B cell (primary cell): Measurements from ENCODE around the gene RP2. TPM values are rescaled to one million over a fixed set of nuclear protein-coding genes. Genes with fewer than 3 reads are reported as not detected.

Experiments
- ATAC-seq: fragments of 200-7000 bp; cut with Tn5 transposase; one replicate; pipeline ENCODE4 v1.10.0; 2021; ENCODE audit warnings: low read depth, mild to moderate bottlenecking, moderate number of reproducible peaks, moderate library complexity
- CTCF ChIA-PET: fragments of 350-600 bp; sonication (Branson Sonifier 250); formaldehyde crosslinking; loops from one replicate; lab custom pipeline; 2021; ENCODE audit warnings: antibody characterized with exemption, inconsistent platforms; lab: Charles Lee
- POLR2A ChIA-PET: fragments of 350-600 bp; sonication (Branson Sonifier 250); formaldehyde crosslinking; loops from one replicate; lab custom pipeline; 2021; ENCODE audit warnings: antibody characterized with exemption; lab: Charles Lee
- DNase-seq: peaks from one replicate; pipeline ENCODE4 v3.0.0; 2013
- H2AFZ ChIP-seq: 2 replicates; pipeline ENCODE4 v1.6.1; 2012; ENCODE audit warnings: mild to moderate bottlenecking, low read depth, low read length; ENCODE audit not compliant: insufficient read depth, poor library complexity, severe bottlenecking
- H3K27ac ChIP-seq, 2 donors: 1 replicate in 1 of 2; 2 replicates in 1 of 2; pipeline ENCODE4 v1.5.1; 2012 to 2013; ENCODE audit warnings: low read length in 2 of 2, mild to moderate bottlenecking in 2 of 2, moderate library complexity in 1 of 2
- H3K27me3 ChIP-seq, 4 experiments: fragments of 200-600 bp in 1 of 4; sonication (generic) in 1 of 4; replicated peaks in 1 of 4; 1 replicate in 2 of 4; 2 replicates in 2 of 4; pipeline versions ENCODE4 v1.6.1 to v1.7.0; 2013 to 2016; ENCODE audit warnings: low read length in 3 of 4, mild to moderate bottlenecking in 2 of 4, mixed read lengths in 1 of 4, moderate library complexity in 1 of 4; ENCODE audit not compliant: insufficient read depth in 4 of 4, control insufficient read depth in 3 of 4; ENCODE audit errors: control extremely low read depth in 1 of 4
- H3K36me3 ChIP-seq, 2 experiments: replicated peaks in 1 of 2; 1 replicate in 1 of 2; 2 replicates in 1 of 2; pipeline versions ENCODE4 v1.6.1 to v1.7.1; 2013; ENCODE audit warnings: low read length in 1 of 2; ENCODE audit not compliant: insufficient read depth in 2 of 2, control insufficient read depth in 1 of 2; ENCODE audit errors: control extremely low read depth in 1 of 2, extremely low read depth in 1 of 2
- H3K4me1 ChIP-seq, 2 donors: fragments of 200-600 bp in 1 of 2; sonication (generic) in 1 of 2; 1 replicate in 1 of 2; 2 replicates in 1 of 2; pipeline versions ENCODE4 v1.5.1 to v1.6.1; 2013 to 2017; ENCODE audit warnings: low read length in 2 of 2; ENCODE audit not compliant: control insufficient read depth in 2 of 2, insufficient read depth in 2 of 2
- H3K4me2 ChIP-seq: replicated peaks from 2 replicates; pipeline ENCODE3; 2012; ENCODE audit warnings: mild to moderate bottlenecking, low read depth, low read length; ENCODE audit not compliant: poor library complexity, severe bottlenecking
- H3K4me3 ChIP-seq, 5 experiments: fragments of 200-600 bp in 1 of 5; sonication (generic) in 1 of 5; 1 replicate in 3 of 5; 2 replicates in 2 of 5; pipeline versions ENCODE4 v1.5.1 to v1.7.0; 2011 to 2016; ENCODE audit warnings: low read length in 4 of 5, mild to moderate bottlenecking in 4 of 5, low read depth in 2 of 5, control low read depth in 1 of 5, moderate library complexity in 1 of 5; ENCODE audit not compliant: insufficient read depth in 1 of 5; ENCODE audit errors: control extremely low read depth in 1 of 5, extremely low read depth in 1 of 5
- H3K79me2 ChIP-seq: fragments of 200-600 bp; sonication (generic); one replicate; pipeline ENCODE4 v1.6.0; 2016; ENCODE audit warnings: low read length; ENCODE audit not compliant: control insufficient read depth, insufficient read depth
- H3K9ac ChIP-seq: fragments of 200-600 bp; sonication (generic); 2 replicates; pipeline ENCODE4 v1.6.1; 2017; ENCODE audit warnings: mild to moderate bottlenecking, low read length, moderate library complexity
- H3K9me3 ChIP-seq, 3 donors: one replicate each; pipeline versions ENCODE4 v1.6.1 to v1.7.1; 2013; ENCODE audit warnings: low read length in 2 of 3; ENCODE audit not compliant: control insufficient read depth in 2 of 3, insufficient read depth in 1 of 3; ENCODE audit errors: control extremely low read depth in 1 of 3
- H4K20me1 ChIP-seq: 2 replicates; pipeline ENCODE4 v1.6.0; 2012; ENCODE audit warnings: mild to moderate bottlenecking, low read length; ENCODE audit not compliant: insufficient read depth, control insufficient read depth, poor library complexity, severe bottlenecking
- H3K27ac Mint-ChIP-seq: one replicate; pipeline ENCODE4 v1.8.0; 2021; ENCODE audit warnings: mixed read lengths
- H3K27me3 Mint-ChIP-seq: one replicate; pipeline ENCODE4 v1.8.0; 2021; ENCODE audit warnings: mixed read lengths
- H3K4me1 Mint-ChIP-seq: one replicate; pipeline ENCODE4 v1.8.0; 2021; ENCODE audit warnings: mixed read lengths
- H3K4me3 Mint-ChIP-seq: one replicate; pipeline ENCODE4 v1.8.0; 2021; ENCODE audit warnings: mixed read lengths
- H3K9me3 Mint-ChIP-seq: one replicate; pipeline ENCODE4 v1.8.0; 2022; ENCODE audit warnings: mixed read lengths; ENCODE audit not compliant: insufficient read depth
- CTCF ChIP-seq: fragments of 200-600 bp; IDR thresholded peaks from one replicate; pipeline ENCODE4 v1.8.0; 2022; ENCODE audit warnings: antibody characterized with exemption, mild to moderate bottlenecking
- EZH2 ChIP-seq: IDR thresholded peaks from 2 replicates; pipeline ENCODE4 v1.6.1; 2012; ENCODE audit warnings: borderline replicate concordance, low read depth, mild to moderate bottlenecking, moderate library complexity, low read length; ENCODE audit not compliant: insufficient read depth, poor library complexity, severe bottlenecking
- WGBS: methylation state at CpG from one replicate; pipeline ENCODE4 v1.1.5; 2013; ENCODE audit warnings: missing lambda C conversion rate; ENCODE audit not compliant: insufficient coverage; 5-methylcytosine and 5-hydroxymethylcytosine counted together
- intact Hi-C: fragments of 100-400 bp; cut with micrococcal nuclease; formaldehyde crosslinking; loops from one replicate; pipeline ENCODE4 v1.10.0; 2022
- polyA plus RNA-seq: library from polyadenylated mRNA; depleted of rRNA; stranded (reverse); fragments of >200 nt; gene quantifications from 2 replicates; pipeline ENCODE4 v1.2.3, GENCODE V29; 2012
- total RNA-seq, 2 donors: library from RNA; stranded (reverse); fragments of 120-200 nt in 1 of 2; gene quantifications; 1 replicate in 1 of 2; 2 replicates in 1 of 2; pipeline versions ENCODE4 v1.2.3 to v1.2.4, GENCODE V29; 2013 to 2022

Gene RP2
- total and polyA plus RNA-seq, 2 donors (not counting 1 experiment from before 2014, with no cell fraction given) = 5.5 to 14.9 TPM

- intact Hi-C loops = no loop called here
- Mint-ChIP-seq H3K27ac (no peak overlapping the region), H3K4me1 (peaks cover 12% of the 10 kb centered on the region), H3K27me3 (no peaks in the 10 kb centered on the region), H3K4me3 (no peak overlapping the region), H3K9me3 (no peaks in the 10 kb centered on the region)
- Histone ChIP-seq H3K79me2 (peaks cover 17% of the 10 kb centered on the region), H3K9me3 (no peaks in the 10 kb centered on the region), H3K27ac (no peak overlapping the region), H4K20me1 (peaks cover 9% of the 10 kb centered on the region), H2AFZ (no peak overlapping the region), H3K4me2 (no peak overlapping the region), H3K4me3 (no peak overlapping the region), H3K27me3 (no peaks in the 10 kb centered on the region), H3K9ac (no peak overlapping the region), H3K4me1 (no peaks in the 10 kb centered on the region), H3K36me3 (peaks cover 0 to 6% of the 10 kb centered on the region in 2 experiments)
- ChIA-PET POLR2A (no interaction called here), CTCF (no interaction called here)
- TF ChIP-seq EZH2 (no peak), CTCF (no peak)
- DNase-seq (no peak), ATAC-seq (no peak)
- WGBS = no CpG with 5 or more reads among the region's 1 CpG
These were observed 23.7 kb downstream of the RP2 start for GRCh38 chrX:46860557-46860956.

- Histone ChIP-seq H3K79me2 (peaks cover 18% of the 10 kb centered on the region), H3K4me1 (no peaks in the 10 kb centered on the region), H2AFZ (no peak overlapping the region), H4K20me1 (no peaks in the 10 kb centered on the region), H3K4me2 (no peak overlapping the region), H3K36me3 (peaks cover 0 to 9% of the 10 kb centered on the region in 2 experiments), H3K27me3 (no peaks in the 10 kb centered on the region), H3K27ac (no peak overlapping the region), H3K9ac (no peak overlapping the region), H3K9me3 (no peaks in the 10 kb centered on the region), H3K4me3 (no peak overlapping the region)
- POLR2A ChIA-PET = no interaction called here
- ATAC-seq = no peak
- no peaks in the 10 kb centered on the region for H3K27me3 Mint-ChIP-seq
- H3K4me3 Mint-ChIP-seq = no peak overlapping the region
- TF ChIP-seq CTCF (no peak), EZH2 (no peak)
- H3K9me3 Mint-ChIP-seq = no peaks in the 10 kb centered on the region
- DNase-seq = no peak
- intact Hi-C loops = no loop called here
- peaks cover 14% of the 10 kb centered on the region for H3K4me1 Mint-ChIP-seq
- no CpG with 5 or more reads among the region's 2 CpGs for WGBS
- H3K27ac Mint-ChIP-seq = no peak overlapping the region
- CTCF ChIA-PET = no interaction called here
These were observed 26.2 kb downstream of the RP2 start for GRCh38 chrX:46863072-46863471.
